Loucy (cell line): Measurements from ENCODE around the gene TMEM131.
A peak's percentile ranks its signal among the peaks of the same experiment; 100 is the strongest.

Experiments used
- H2AFZ ChIP-seq: fragments of 200-600 bp; sonication (generic); 2 replicates; pipeline ENCODE4 v1.6.0; 2016; ENCODE audit warnings: antibody characterized with exemption, mild to moderate bottlenecking, low read length, moderate library complexity
- H3F3A ChIP-seq: fragments of 200-600 bp; 2 replicates; pipeline ENCODE4 v1.6.0; 2016; ENCODE audit warnings: antibody characterized with exemption, low read depth, mild to moderate bottlenecking
- H3K27me3 ChIP-seq: fragments of 200-600 bp; sonication (generic); 2 replicates; pipeline ENCODE4 v1.6.1; 2014; ENCODE audit warnings: low read length, mild to moderate bottlenecking; ENCODE audit not compliant: insufficient read depth, poor library complexity, severe bottlenecking
- H3K36me3 ChIP-seq: fragments of 200-600 bp; sonication (generic); 2 replicates; pipeline ENCODE4 v1.6.1; 2016; ENCODE audit warnings: low read length; ENCODE audit not compliant: insufficient read depth
- H3K4me1 ChIP-seq: fragments of 200-600 bp; sonication (generic); 2 replicates; pipeline ENCODE4 v1.5.1; 2014; ENCODE audit warnings: low read length, mild to moderate bottlenecking; ENCODE audit not compliant: insufficient read depth, poor library complexity, severe bottlenecking
- H3K4me2 ChIP-seq: fragments of 200-600 bp; sonication (generic); 2 replicates; pipeline ENCODE4 v1.6.0; 2014; ENCODE audit warnings: antibody characterized with exemption, low read length, low read depth, mild to moderate bottlenecking; ENCODE audit not compliant: poor library complexity, severe bottlenecking
- H3K4me3 ChIP-seq: fragments of 200-600 bp; sonication (generic); 2 replicates; pipeline ENCODE4 v1.5.1; 2014; ENCODE audit warnings: low read length, mild to moderate bottlenecking, mixed read lengths; ENCODE audit not compliant: poor library complexity, severe bottlenecking
- H3K79me2 ChIP-seq: fragments of 200-600 bp; sonication (generic); 2 replicates; pipeline ENCODE4 v1.6.1; 2014; ENCODE audit warnings: low read length; ENCODE audit not compliant: insufficient read depth
- H3K9ac ChIP-seq: fragments of 200-600 bp; sonication (generic); 2 replicates; pipeline ENCODE4 v1.6.0; 2014; ENCODE audit warnings: mild to moderate bottlenecking, low read depth, low read length, moderate library complexity; ENCODE audit not compliant: poor library complexity, severe bottlenecking
- H3K9me2 ChIP-seq: fragments of 200-600 bp; sonication (generic); replicated peaks from 2 replicates; pipeline ENCODE4 v1.6.1; 2016; ENCODE audit warnings: low read depth, low read length, mixed read lengths
- H3K9me3 ChIP-seq: fragments of 200-600 bp; sonication (generic); 2 replicates; pipeline ENCODE4 v1.6.1; 2014; ENCODE audit warnings: mild to moderate bottlenecking, antibody characterized with exemption, low read length, low read depth; ENCODE audit not compliant: insufficient read depth
- H4K20me1 ChIP-seq: fragments of 200-600 bp; sonication (generic); 2 replicates; pipeline ENCODE4 v1.6.0; 2014; ENCODE audit warnings: antibody characterized with exemption, low read length, mild to moderate bottlenecking; ENCODE audit not compliant: insufficient read depth, poor library complexity, severe bottlenecking
- EZH2phosphoT487 ChIP-seq: fragments of 200-600 bp; IDR thresholded peaks from 2 replicates; pipeline ENCODE4 v1.6.1; 2018; ENCODE audit warnings: antibody characterized with exemption, mild to moderate bottlenecking, moderate library complexity, borderline replicate concordance
- TF ChIP-seq, protein P1 (sequence below): fragments of 200-600 bp; sonication (generic); conservative IDR thresholded peaks from 2 replicates; pipeline ENCODE4 v1.5.1; 2014; ENCODE audit warnings: mild to moderate bottlenecking, antibody characterized with exemption, low read length

Gene TMEM131

GRCh38 chr2:97907369-97908100 lies 88.2 kb downstream of the TMEM131 start:
- Histone ChIP-seq H2AFZ (no peak overlapping the region), H3K9me3 (no peaks in the 10 kb centered on the region), H3K4me3 (no peak overlapping the region), H3K9ac (no peak overlapping the region), H3K4me1 (peaks cover 41% of the 10 kb centered on the region), H3K9me2 (no peaks in the 10 kb centered on the region), H4K20me1 (peaks cover 4% of the 10 kb centered on the region), H3F3A (no peaks in the 10 kb centered on the region), H3K36me3 (peaks cover 11% of the 10 kb centered on the region; the same call in 1 of the 2 replicates), H3K4me2 (peak overlapping the region; percentile 26), H3K27me3 (no peaks in the 10 kb centered on the region), H3K79me2 (peaks cover 8% of the 10 kb centered on the region; the same call in 1 of the 2 replicates)
- TF ChIP-seq EZH2phosphoT487, result no peak
- TF ChIP-seq, protein P1, sequence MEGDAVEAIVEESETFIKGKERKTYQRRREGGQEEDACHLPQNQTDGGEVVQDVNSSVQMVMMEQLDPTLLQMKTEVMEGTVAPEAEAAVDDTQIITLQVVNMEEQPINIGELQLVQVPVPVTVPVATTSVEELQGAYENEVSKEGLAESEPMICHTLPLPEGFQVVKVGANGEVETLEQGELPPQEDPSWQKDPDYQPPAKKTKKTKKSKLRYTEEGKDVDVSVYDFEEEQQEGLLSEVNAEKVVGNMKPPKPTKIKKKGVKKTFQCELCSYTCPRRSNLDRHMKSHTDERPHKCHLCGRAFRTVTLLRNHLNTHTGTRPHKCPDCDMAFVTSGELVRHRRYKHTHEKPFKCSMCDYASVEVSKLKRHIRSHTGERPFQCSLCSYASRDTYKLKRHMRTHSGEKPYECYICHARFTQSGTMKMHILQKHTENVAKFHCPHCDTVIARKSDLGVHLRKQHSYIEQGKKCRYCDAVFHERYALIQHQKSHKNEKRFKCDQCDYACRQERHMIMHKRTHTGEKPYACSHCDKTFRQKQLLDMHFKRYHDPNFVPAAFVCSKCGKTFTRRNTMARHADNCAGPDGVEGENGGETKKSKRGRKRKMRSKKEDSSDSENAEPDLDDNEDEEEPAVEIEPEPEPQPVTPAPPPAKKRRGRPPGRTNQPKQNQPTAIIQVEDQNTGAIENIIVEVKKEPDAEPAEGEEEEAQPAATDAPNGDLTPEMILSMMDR, result no peak

DNA sequence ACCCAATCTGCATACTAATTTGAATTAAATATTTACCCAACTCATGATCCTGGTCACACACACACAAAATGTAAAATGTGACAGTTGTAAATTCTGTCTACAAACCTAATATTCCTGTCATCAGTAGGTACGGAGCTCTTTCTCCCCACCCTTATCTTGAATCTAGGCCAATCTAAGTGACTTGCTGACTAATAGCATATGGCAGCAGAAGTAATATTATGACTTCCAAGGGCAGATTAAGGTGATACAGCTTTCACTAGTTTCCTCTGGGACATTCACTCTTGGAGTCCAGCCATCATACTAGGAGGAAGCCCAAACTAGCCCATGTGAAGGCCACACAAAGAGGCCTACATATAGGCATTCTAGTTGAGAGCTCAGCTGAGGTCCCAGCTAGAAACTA lies 89.4 kb downstream of the TMEM131 start:
- peaks cover 30% of the 10 kb centered on the region for H3K4me1 ChIP-seq
- H3K27me3 ChIP-seq, result no peaks in the 10 kb centered on the region
- no peak overlapping the region for H3K4me2 ChIP-seq
- H3F3A ChIP-seq, result no peaks in the 10 kb centered on the region
- no peaks in the 10 kb centered on the region for H3K9me2 ChIP-seq
- H3K9ac ChIP-seq, result no peak overlapping the region
- H3K4me3 ChIP-seq, result no peak overlapping the region
- no peak overlapping the region for H2AFZ ChIP-seq
- TF ChIP-seq EZH2phosphoT487, result no peak
- TF ChIP-seq, protein P1, result no peak
- peaks cover 11% of the 10 kb centered on the region; the same call in 1 of the 2 replicates for H3K36me3 ChIP-seq
- H4K20me1 ChIP-seq, result no peaks in the 10 kb centered on the region
- no peaks in the 10 kb centered on the region for H3K9me3 ChIP-seq
- H3K79me2 ChIP-seq, result peaks cover 8% of the 10 kb centered on the region; the same call in 1 of the 2 replicates

DNA sequence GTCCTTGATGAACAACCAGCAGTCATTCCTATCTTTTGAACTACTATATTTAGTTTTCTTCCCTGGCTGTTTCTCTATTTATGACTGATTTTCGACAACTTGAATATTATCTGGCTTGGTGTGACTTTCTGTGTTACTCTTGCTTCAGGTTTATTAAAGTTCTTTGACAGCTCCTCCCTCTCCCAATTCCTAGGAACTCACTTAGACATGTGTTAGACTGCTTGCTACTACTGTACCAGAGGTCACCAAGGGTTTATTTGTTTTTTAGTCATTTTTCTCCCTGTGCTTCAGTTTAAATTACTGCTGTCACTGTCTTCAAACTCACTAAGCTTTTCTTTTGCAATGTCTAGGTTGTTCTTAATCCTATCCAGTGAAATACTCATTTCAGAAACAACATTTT lies 90.5 kb downstream of the TMEM131 start:
- H3K27me3 ChIP-seq, result no peaks in the 10 kb centered on the region
- no peaks in the 10 kb centered on the region for H3F3A ChIP-seq
- H3K36me3 ChIP-seq, result peaks cover 11% of the 10 kb centered on the region; the same call in 1 of the 2 replicates
- no peak overlapping the region for H3K9ac ChIP-seq
- no peaks in the 10 kb centered on the region for H3K9me2 ChIP-seq
- H2AFZ ChIP-seq, result no peak overlapping the region
- no peaks in the 10 kb centered on the region for H3K9me3 ChIP-seq
- H4K20me1 ChIP-seq, result no peaks in the 10 kb centered on the region
- H3K4me3 ChIP-seq, result no peak overlapping the region
- H3K4me2 ChIP-seq, result no peak overlapping the region
- peaks cover 20% of the 10 kb centered on the region for H3K4me1 ChIP-seq
- peaks cover 8% of the 10 kb centered on the region; the same call in 1 of the 2 replicates for H3K79me2 ChIP-seq
- TF ChIP-seq EZH2phosphoT487, result no peak

GRCh38 chr2:97901862-97902261 lies 93.9 kb downstream of the TMEM131 start:
- no peaks in the 10 kb centered on the region for H4K20me1 ChIP-seq
- H3K4me1 ChIP-seq, result no peaks in the 10 kb centered on the region
- no peaks in the 10 kb centered on the region for H3K27me3 ChIP-seq
- no peaks in the 10 kb centered on the region for H3F3A ChIP-seq
- H3K9me3 ChIP-seq, result no peaks in the 10 kb centered on the region
- no peaks in the 10 kb centered on the region for H3K9me2 ChIP-seq
- peaks cover 7% of the 10 kb centered on the region; the same call in 1 of the 2 replicates for H3K36me3 ChIP-seq
- H3K9ac ChIP-seq, result no peak overlapping the region
- TF ChIP-seq EZH2phosphoT487, result no peak
- TF ChIP-seq, protein P1, result no peak
- H2AFZ ChIP-seq, result no peak overlapping the region
- no peak overlapping the region for H3K4me2 ChIP-seq
- H3K4me3 ChIP-seq, result no peak overlapping the region
- H3K79me2 ChIP-seq, result no peaks in the 10 kb centered on the region
